Measurements from ENCODE around the gene POLDIP3. TPM values are rescaled to one million over a fixed set of nuclear protein-coding genes. Genes with fewer than 3 reads are reported as not detected.
"Not testable (repeated sequence)": the region's sequence is repeated elsewhere in the genome, so short reads cannot be mapped to it uniquely, and the experiment has no call there.

Gene POLDIP3
- total RNA-seq, 1 experiment from 2014 or later: 51.3 TPM

GRCh38 chr22:42581762-42582716 is 32.6 kb downstream of the POLDIP3 start:
- TF ChIP-seq CTCF (IDR thresholded peaks at IDR 0.05; ENCODE audit: unreplicated experiment): no peak
- ChIA-PET CTCF (no interaction called here), POLR2A (interaction anchor here (1.0 to 2.0 kb wide), 4 partner anchors 13 to 39 kb away, joined by 4 to 13 read pairs (median 6); partner anchors contain the start of gene POLDIP3)
- Mint-ChIP-seq H3K9me3 (ENCODE audit: unreplicated experiment) (no peaks in the 10 kb centered on the region), H3K27ac (ENCODE audit: low read depth, unreplicated experiment) (peak overlapping the region; percentile 77), H3K4me3 (ENCODE audit: unreplicated experiment) (peak overlapping the region; percentile 91), H3K36me3 (ENCODE audit: insufficient read depth, unreplicated experiment) (peaks cover 75% of the 10 kb centered on the region), H3K4me1 (ENCODE audit: insufficient read depth, unreplicated experiment) (peaks cover 5% of the 10 kb centered on the region), H3K27me3 (ENCODE audit: insufficient read depth, unreplicated experiment) (no peaks in the 10 kb centered on the region)
- no TSS peak for BruUV-seq (replicated peaks)
- intact Hi-C loops (cut with micrococcal nuclease): no loop called here
- DNase-seq (ENCODE audit: unreplicated experiment): peak; percentile 67

GRCh38 chr22:42581194-42581761 is 33.4 kb downstream of the POLDIP3 start:
- BruUV-seq (replicated peaks): not testable (repeated sequence)
- peak overlapping the region; percentile 91 for H3K4me3 Mint-ChIP-seq (ENCODE audit: unreplicated experiment)

GRCh38 chr22:42580040-42580439 is 34.6 kb downstream of the POLDIP3 start:
- intact Hi-C loops (cut with micrococcal nuclease); BruUV-seq (replicated peaks); CTCF ChIA-PET; DNase-seq (ENCODE audit: unreplicated experiment); H3K27me3 Mint-ChIP-seq (ENCODE audit: insufficient read depth, unreplicated experiment); POLR2A ChIA-PET; H3K4me3 Mint-ChIP-seq (ENCODE audit: unreplicated experiment); H3K27ac Mint-ChIP-seq (ENCODE audit: low read depth, unreplicated experiment); H3K9me3 Mint-ChIP-seq (ENCODE audit: unreplicated experiment); H3K4me1 Mint-ChIP-seq (ENCODE audit: insufficient read depth, unreplicated experiment): not testable (repeated sequence)
- peaks cover 56% of the 10 kb centered on the region for H3K36me3 Mint-ChIP-seq (ENCODE audit: insufficient read depth, unreplicated experiment)

More at GRCh38 chr22:42581194-42581761, 33.4 kb downstream of the POLDIP3 start:
- H3K27ac Mint-ChIP-seq (ENCODE audit: low read depth, unreplicated experiment): peak overlapping the region; percentile 77
- DNase-seq (ENCODE audit: unreplicated experiment); CTCF ChIA-PET; H3K4me1 Mint-ChIP-seq (ENCODE audit: insufficient read depth, unreplicated experiment); intact Hi-C loops (cut with micrococcal nuclease); H3K27me3 Mint-ChIP-seq (ENCODE audit: insufficient read depth, unreplicated experiment); H3K9me3 Mint-ChIP-seq (ENCODE audit: unreplicated experiment): not testable (repeated sequence)
- peaks cover 68% of the 10 kb centered on the region for H3K36me3 Mint-ChIP-seq (ENCODE audit: insufficient read depth, unreplicated experiment)
- POLR2A ChIA-PET: interaction anchor here (1.0 to 2.0 kb wide), 4 partner anchors 13 to 40 kb away, joined by 4 to 13 read pairs (median 6); partner anchors contain the start of gene POLDIP3

- no peak for DNase-seq (ENCODE audit: unreplicated experiment)
- peaks cover 41% of the 10 kb centered on the region for H3K36me3 Mint-ChIP-seq (ENCODE audit: insufficient read depth, unreplicated experiment)
- POLR2A ChIA-PET: no interaction called here
Measured at GRCh38 chr22:42577623-42578240, 37.0 kb downstream of the POLDIP3 start.

GRCh38 chr22:42577141-42577540 is 37.5 kb downstream of the POLDIP3 start:
- H3K4me1 Mint-ChIP-seq (ENCODE audit: insufficient read depth, unreplicated experiment); H3K27ac Mint-ChIP-seq (ENCODE audit: low read depth, unreplicated experiment); H3K27me3 Mint-ChIP-seq (ENCODE audit: insufficient read depth, unreplicated experiment); BruUV-seq (replicated peaks); DNase-seq (ENCODE audit: unreplicated experiment); H3K9me3 Mint-ChIP-seq (ENCODE audit: unreplicated experiment); intact Hi-C loops (cut with micrococcal nuclease); POLR2A ChIA-PET; CTCF ChIA-PET; H3K4me3 Mint-ChIP-seq (ENCODE audit: unreplicated experiment): not testable (repeated sequence)
- H3K36me3 Mint-ChIP-seq (ENCODE audit: insufficient read depth, unreplicated experiment): peaks cover 41% of the 10 kb centered on the region

More at GRCh38 chr22:42577623-42578240, 37.0 kb downstream of the POLDIP3 start:
- no peak for TF ChIP-seq CTCF (IDR thresholded peaks at IDR 0.05; ENCODE audit: unreplicated experiment)
- no TSS peak for BruUV-seq (replicated peaks)
- CTCF ChIA-PET: interaction anchor here (0.6 kb wide), 1 partner anchor 93 kb away, joined by 4 read pairs; no protein-coding TSS in a partner anchor
- intact Hi-C loops (cut with micrococcal nuclease): no loop called here
- no peak overlapping the region for H3K27ac Mint-ChIP-seq (ENCODE audit: low read depth, unreplicated experiment)
- H3K4me3 Mint-ChIP-seq (ENCODE audit: unreplicated experiment): no peak overlapping the region
- H3K9me3 Mint-ChIP-seq (ENCODE audit: unreplicated experiment): no peaks in the 10 kb centered on the region
- peaks cover 5% of the 10 kb centered on the region for H3K4me1 Mint-ChIP-seq (ENCODE audit: insufficient read depth, unreplicated experiment)
- no peaks in the 10 kb centered on the region for H3K27me3 Mint-ChIP-seq (ENCODE audit: insufficient read depth, unreplicated experiment)

- POLR2A ChIA-PET: not testable (repeated sequence)
Measured at GRCh38 chr22:42575996-42576574, 38.6 kb downstream of the POLDIP3 start.

GRCh38 chr22:42574468-42574867 is 40.2 kb downstream of the POLDIP3 start:
- H3K27me3 Mint-ChIP-seq (ENCODE audit: insufficient read depth, unreplicated experiment); H3K27ac Mint-ChIP-seq (ENCODE audit: low read depth, unreplicated experiment); H3K4me3 Mint-ChIP-seq (ENCODE audit: unreplicated experiment); DNase-seq (ENCODE audit: unreplicated experiment); POLR2A ChIA-PET; H3K4me1 Mint-ChIP-seq (ENCODE audit: insufficient read depth, unreplicated experiment); BruUV-seq (replicated peaks); H3K9me3 Mint-ChIP-seq (ENCODE audit: unreplicated experiment); intact Hi-C loops (cut with micrococcal nuclease): not testable (repeated sequence)
- peaks cover 42% of the 10 kb centered on the region for H3K36me3 Mint-ChIP-seq (ENCODE audit: insufficient read depth, unreplicated experiment)
- CTCF ChIA-PET: interaction anchor here (0.6 kb wide), 1 partner anchor 665 kb away, joined by 3 read pairs; no protein-coding TSS in a partner anchor

More at GRCh38 chr22:42575996-42576574, 38.6 kb downstream of the POLDIP3 start:
- H3K27ac Mint-ChIP-seq (ENCODE audit: low read depth, unreplicated experiment); H3K27me3 Mint-ChIP-seq (ENCODE audit: insufficient read depth, unreplicated experiment); H3K4me1 Mint-ChIP-seq (ENCODE audit: insufficient read depth, unreplicated experiment); CTCF ChIA-PET; BruUV-seq (replicated peaks); H3K9me3 Mint-ChIP-seq (ENCODE audit: unreplicated experiment); DNase-seq (ENCODE audit: unreplicated experiment); H3K4me3 Mint-ChIP-seq (ENCODE audit: unreplicated experiment); intact Hi-C loops (cut with micrococcal nuclease): not testable (repeated sequence)
- peaks cover 39% of the 10 kb centered on the region for H3K36me3 Mint-ChIP-seq (ENCODE audit: insufficient read depth, unreplicated experiment)

All from MCF 10A (cell line).